Caco-2 (cell line): ENCODE results near the gene QPRT. TPM values are rescaled to one million over a fixed set of nuclear protein-coding genes. Genes with fewer than 3 reads are reported as not detected.

Experiments
- BruUV-seq: library from RNA; stranded (reverse); fragments of 400-500 nt; replicated peaks from 2 replicates; lab custom pipeline; 2021; lab: Mats Ljungman, UMichigan
- CTCF ChIA-PET: fragments of 300-600 bp; sonication (Branson Sonifier 250); formaldehyde crosslinking; loops from one replicate; lab custom pipeline; 2022; ENCODE audit warnings: antibody characterized with exemption; lab: Charles Lee
- POLR2A ChIA-PET: fragments of 300-600 bp; sonication (Branson Sonifier 250); formaldehyde crosslinking; loops from one replicate; lab custom pipeline; 2022; ENCODE audit warnings: antibody characterized with exemption; lab: Charles Lee
- DNase-seq, 2 experiments: peaks; one replicate each; pipeline versions ENCODE4 v3.0.0 to v3.0.0-alpha.2; 2020 to 2022
- H3K27me3 ChIP-seq: replicated peaks from 2 replicates; pipeline ENCODE4 v1.6.0; 2011; ENCODE audit warnings: low read length; ENCODE audit not compliant: control insufficient read depth, insufficient read depth
- H3K36me3 ChIP-seq: 2 replicates; pipeline ENCODE4 v1.5.1; 2011; ENCODE audit warnings: low read length; ENCODE audit not compliant: control insufficient read depth, insufficient read depth
- H3K4me1 ChIP-seq: fragments of 250-450 bp; sonication (Bioruptor Pico); 2 replicates; pipeline ENCODE4 v1.5.1; 2020; ENCODE audit warnings: mild to moderate bottlenecking
- H3K4me3 ChIP-seq: 2 replicates; pipeline ENCODE4 v1.5.1; 2011; ENCODE audit warnings: low read depth, mild to moderate bottlenecking, control low read depth, low read length
- H3K9me3 ChIP-seq: fragments of 250-450 bp; sonication (Bioruptor Pico); 2 replicates; pipeline ENCODE4 v1.5.1; 2020; ENCODE audit warnings: mild to moderate bottlenecking, moderate library complexity
- H3K27ac Mint-ChIP-seq: one replicate; pipeline ENCODE4 v1.8.0; 2022; ENCODE audit warnings: mixed read lengths; ENCODE audit not compliant: unreplicated experiment
- H3K27me3 Mint-ChIP-seq: one replicate; pipeline ENCODE4 v1.8.0; 2022; ENCODE audit warnings: mixed read lengths; ENCODE audit not compliant: insufficient read depth, unreplicated experiment
- H3K36me3 Mint-ChIP-seq: one replicate; pipeline ENCODE4 v1.8.0; 2022; ENCODE audit warnings: mild to moderate bottlenecking, mixed read lengths; ENCODE audit not compliant: insufficient read depth, unreplicated experiment
- H3K4me1 Mint-ChIP-seq: one replicate; pipeline ENCODE4 v1.8.0; 2022; ENCODE audit warnings: low read depth, mixed read lengths; ENCODE audit not compliant: unreplicated experiment
- H3K4me3 Mint-ChIP-seq: one replicate; pipeline ENCODE4 v1.8.0; 2022; ENCODE audit warnings: mild to moderate bottlenecking, moderate library complexity, mixed read lengths; ENCODE audit not compliant: unreplicated experiment
- H3K9me3 Mint-ChIP-seq: one replicate; pipeline ENCODE4 v1.8.0; 2022; ENCODE audit warnings: mixed read lengths; ENCODE audit not compliant: unreplicated experiment
- intact Hi-C: fragments of 100-400 bp; cut with micrococcal nuclease; formaldehyde crosslinking; loops from one replicate; pipeline ENCODE4 v1.10.0; 2022; ENCODE audit not compliant: unreplicated experiment
- total RNA-seq: library from RNA; stranded (reverse); gene quantifications from 2 replicates; pipeline ENCODE4 v1.2.3, GENCODE V29; 2022
- TF ChIP-seq, protein P1 (sequence below), 2 experiments: fragments of 200-600 bp in 1 of 2; IDR thresholded peaks; 1 replicate in 1 of 2; 2 replicates in 1 of 2; pipeline versions ENCODE4 v1.5.1 to v1.8.0; 2011 to 2022; ENCODE audit warnings: antibody characterized with exemption in 1 of 2, control low read depth in 1 of 2, inconsistent platforms in 1 of 2, low read depth in 1 of 2, low read length in 1 of 2, mild to moderate bottlenecking in 1 of 2, moderate library complexity in 1 of 2; ENCODE audit not compliant: insufficient read depth in 1 of 2, severe bottlenecking in 1 of 2, unreplicated experiment in 1 of 2

The QPRT gene
- total RNA-seq, 1 experiment from 2014 or later, result 178 TPM

GRCh38 chr16:29658705-29659104 lies 20.3 kb upstream of the QPRT start:
- Mint-ChIP-seq H3K27me3 (no peaks in the 10 kb centered on the region), H3K4me3 (no peak overlapping the region), H3K9me3 (no peaks in the 10 kb centered on the region), H3K4me1 (peaks cover 7% of the 10 kb centered on the region), H3K36me3 (no peaks in the 10 kb centered on the region), H3K27ac (no peak overlapping the region)
- no peaks in the 10 kb centered on the region for H3K27me3 ChIP-seq
- no TSS peak for BruUV-seq
- TF ChIP-seq, protein P1, sequence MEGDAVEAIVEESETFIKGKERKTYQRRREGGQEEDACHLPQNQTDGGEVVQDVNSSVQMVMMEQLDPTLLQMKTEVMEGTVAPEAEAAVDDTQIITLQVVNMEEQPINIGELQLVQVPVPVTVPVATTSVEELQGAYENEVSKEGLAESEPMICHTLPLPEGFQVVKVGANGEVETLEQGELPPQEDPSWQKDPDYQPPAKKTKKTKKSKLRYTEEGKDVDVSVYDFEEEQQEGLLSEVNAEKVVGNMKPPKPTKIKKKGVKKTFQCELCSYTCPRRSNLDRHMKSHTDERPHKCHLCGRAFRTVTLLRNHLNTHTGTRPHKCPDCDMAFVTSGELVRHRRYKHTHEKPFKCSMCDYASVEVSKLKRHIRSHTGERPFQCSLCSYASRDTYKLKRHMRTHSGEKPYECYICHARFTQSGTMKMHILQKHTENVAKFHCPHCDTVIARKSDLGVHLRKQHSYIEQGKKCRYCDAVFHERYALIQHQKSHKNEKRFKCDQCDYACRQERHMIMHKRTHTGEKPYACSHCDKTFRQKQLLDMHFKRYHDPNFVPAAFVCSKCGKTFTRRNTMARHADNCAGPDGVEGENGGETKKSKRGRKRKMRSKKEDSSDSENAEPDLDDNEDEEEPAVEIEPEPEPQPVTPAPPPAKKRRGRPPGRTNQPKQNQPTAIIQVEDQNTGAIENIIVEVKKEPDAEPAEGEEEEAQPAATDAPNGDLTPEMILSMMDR (IDR thresholded peaks at IDR 0.05; ENCODE audit: insufficient read depth in 1 of 2, low read depth in 1 of 2, low read length in 1 of 2, severe bottlenecking in 1 of 2, unreplicated experiment in 1 of 2), result no peak
- CTCF ChIA-PET, result no interaction called here
- peaks cover 5% of the 10 kb centered on the region; the same call in 1 of the 2 replicates for H3K4me1 ChIP-seq
- no peak overlapping the region for H3K4me3 ChIP-seq
- H3K9me3 ChIP-seq, result no peaks in the 10 kb centered on the region
- H3K36me3 ChIP-seq, result no peaks in the 10 kb centered on the region
- peak in 1 of 2 experiments; percentile 39 for DNase-seq
- intact Hi-C loops, result no loop called here
- POLR2A ChIA-PET, result no interaction called here

GRCh38 chr16:29662000-29662728 lies 16.8 kb upstream of the QPRT start:
- Mint-ChIP-seq H3K27ac (no peak overlapping the region), H3K4me3 (no peak overlapping the region), H3K36me3 (no peaks in the 10 kb centered on the region), H3K27me3 (no peaks in the 10 kb centered on the region), H3K9me3 (no peaks in the 10 kb centered on the region), H3K4me1 (peaks cover 14% of the 10 kb centered on the region)
- intact Hi-C loops, result no loop called here
- Histone ChIP-seq H3K4me1 (peaks cover 5% of the 10 kb centered on the region; the same call in 1 of the 2 replicates), H3K36me3 (no peaks in the 10 kb centered on the region), H3K9me3 (no peaks in the 10 kb centered on the region), H3K4me3 (no peak overlapping the region), H3K27me3 (no peaks in the 10 kb centered on the region)
- ChIA-PET CTCF (no interaction called here), POLR2A (no interaction called here)
- DNase-seq, result no peak
- BruUV-seq, result no TSS peak
- TF ChIP-seq, protein P1 (IDR thresholded peaks at IDR 0.05; ENCODE audit: insufficient read depth in 1 of 2, low read depth in 1 of 2, low read length in 1 of 2, severe bottlenecking in 1 of 2, unreplicated experiment in 1 of 2), result no peak

DNA sequence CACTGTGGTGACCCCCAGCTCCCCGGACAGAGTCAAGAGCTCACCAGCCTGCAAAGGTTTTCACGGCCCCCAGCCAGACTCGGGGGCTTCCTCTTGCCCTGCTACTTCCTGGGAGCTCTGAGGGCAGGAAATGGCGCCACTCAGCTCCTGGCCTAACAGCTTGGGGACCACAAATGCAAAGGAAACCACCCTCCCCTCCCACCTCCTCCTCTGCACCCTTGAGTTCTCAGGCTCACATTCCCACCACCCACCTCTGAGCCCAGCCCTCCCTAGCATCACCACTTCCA lies 16.3 kb upstream of the QPRT start:
- no peak for DNase-seq
- H3K27me3 ChIP-seq, result no peaks in the 10 kb centered on the region
- intact Hi-C loops, result no loop called here
- H3K9me3 ChIP-seq, result no peaks in the 10 kb centered on the region
- H3K36me3 ChIP-seq, result no peaks in the 10 kb centered on the region
- Mint-ChIP-seq H3K9me3 (no peaks in the 10 kb centered on the region), H3K27me3 (no peaks in the 10 kb centered on the region), H3K36me3 (no peaks in the 10 kb centered on the region), H3K27ac (no peak overlapping the region), H3K4me3 (no peak overlapping the region), H3K4me1 (peaks cover 15% of the 10 kb centered on the region)
- CTCF ChIA-PET, result no interaction called here
- H3K4me1 ChIP-seq, result peaks cover 5% of the 10 kb centered on the region; the same call in 1 of the 2 replicates
- no TSS peak for BruUV-seq
- POLR2A ChIA-PET, result no interaction called here
- no peak overlapping the region for H3K4me3 ChIP-seq
- TF ChIP-seq, protein P1 (IDR thresholded peaks at IDR 0.05; ENCODE audit: insufficient read depth in 1 of 2, low read depth in 1 of 2, low read length in 1 of 2, severe bottlenecking in 1 of 2, unreplicated experiment in 1 of 2), result no peak
